Cerebellar cortex (tissue), 1 donor: Measurements from ENCODE around the gene SNX19.

Experiments
- DNase-seq: peaks from one replicate; pipeline ENCODE4 v3.0.0-alpha.2; 2015; ENCODE audit warnings: low spot score

Gene SNX19

GRCh38 chr11:130842001-130842400, 74.3 kb downstream of the SNX19 start:
- no peak for DNase-seq

DNA sequence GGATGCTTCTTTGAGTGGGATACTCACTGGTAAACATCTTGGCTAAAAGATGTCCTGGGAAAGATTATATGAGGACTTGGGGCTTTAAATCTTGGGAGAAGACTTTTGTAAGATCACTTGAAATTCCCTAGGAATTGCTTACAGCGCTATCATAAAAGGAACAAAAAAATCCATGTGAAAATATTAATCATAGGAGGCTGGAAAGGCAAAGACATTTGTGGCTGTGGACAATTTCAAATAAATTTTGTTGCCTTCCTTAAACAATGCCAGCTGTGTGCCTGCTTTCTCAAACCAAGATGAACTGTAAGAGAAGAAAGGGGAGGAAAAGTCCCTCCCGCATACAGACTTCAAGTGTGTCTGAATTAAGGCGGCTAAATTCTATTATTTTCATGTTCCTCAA, 75.6 kb downstream of the SNX19 start:
- DNase-seq: no peak

DNA sequence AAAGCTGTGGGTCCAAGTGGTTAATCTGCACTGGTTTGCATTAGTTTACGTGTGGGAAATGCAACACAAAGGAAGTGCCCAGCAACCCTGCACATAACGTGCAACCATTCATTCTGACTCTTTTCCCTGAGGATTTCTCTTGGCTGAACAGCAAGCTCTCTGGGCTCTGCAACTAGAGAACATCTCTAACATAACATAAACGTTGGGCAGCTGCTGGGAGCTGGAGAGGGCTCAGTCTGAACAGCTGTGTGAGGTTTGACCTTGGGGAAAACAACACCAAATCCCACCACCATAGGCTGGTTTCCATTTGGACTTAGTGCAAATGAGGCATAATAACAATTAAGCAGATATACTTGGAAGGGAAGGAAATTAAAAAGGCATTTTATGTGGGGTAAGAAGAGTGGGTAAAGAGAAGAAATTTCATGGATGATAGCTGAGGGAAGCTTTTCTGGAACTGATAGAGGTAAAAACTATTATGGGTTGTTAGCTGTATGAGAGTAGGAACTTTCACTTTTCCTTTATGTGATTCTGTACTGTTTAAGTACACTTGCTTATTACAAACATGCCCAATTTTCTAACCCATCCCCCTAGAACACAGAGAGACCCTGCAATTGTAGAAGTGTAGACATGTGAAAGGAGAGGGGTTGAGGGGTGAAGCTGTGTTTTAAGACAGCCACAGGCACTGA, 76.2 kb downstream of the SNX19 start:
- no peak for DNase-seq

DNA sequence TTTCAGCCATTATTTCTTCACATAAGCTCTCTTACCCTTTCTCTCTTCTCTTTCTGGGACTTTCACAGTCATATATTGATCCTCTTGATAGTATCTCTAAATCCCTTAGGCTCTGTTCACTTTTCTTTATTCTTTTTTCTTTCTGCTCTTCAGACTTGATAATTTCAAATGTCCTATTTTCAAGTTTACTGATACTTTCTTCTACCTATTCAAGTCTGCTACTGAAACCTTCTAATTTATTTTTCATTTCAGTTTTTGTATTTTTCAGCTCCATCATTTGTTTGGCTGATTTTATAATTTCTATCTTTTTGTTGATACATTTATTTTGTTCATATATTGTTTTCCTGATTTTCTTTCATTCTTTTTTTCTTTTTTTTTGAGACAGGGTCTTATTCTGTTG, 79.1 kb downstream of the SNX19 start:
- no peak for DNase-seq

GRCh38 chr11:130834886-130835285, 81.4 kb downstream of the SNX19 start:
- DNase-seq: no peak

GRCh38 chr11:130832566-130833425, 83.5 kb downstream of the SNX19 start:
- DNase-seq: no peak

DNA sequence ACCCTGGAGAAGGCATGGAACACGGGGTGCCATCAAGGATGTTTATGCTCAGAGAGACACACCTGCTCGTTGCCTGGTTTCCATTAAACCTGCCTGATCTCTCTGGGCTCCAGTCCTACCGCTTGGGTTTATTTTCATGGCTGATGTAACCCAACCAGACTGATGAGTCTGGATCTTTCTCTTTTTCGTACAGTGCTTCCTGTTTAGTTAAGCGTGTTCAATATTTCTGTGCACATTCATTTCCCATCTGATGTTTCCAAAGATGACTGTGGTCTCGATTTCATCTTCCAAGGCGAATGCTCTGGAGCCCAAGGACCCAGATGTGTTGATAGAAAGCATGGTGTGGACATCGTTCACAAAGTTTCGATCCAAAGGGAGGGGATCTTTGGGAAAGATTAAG, 84.3 kb downstream of the SNX19 start:
- no peak for DNase-seq

- no peak for DNase-seq
Measured at GRCh38 chr11:130831506-130831905, 84.8 kb downstream of the SNX19 start.

- peak; percentile 1 for DNase-seq
Measured at GRCh38 chr11:130830566-130830965, 85.7 kb downstream of the SNX19 start.

DNA sequence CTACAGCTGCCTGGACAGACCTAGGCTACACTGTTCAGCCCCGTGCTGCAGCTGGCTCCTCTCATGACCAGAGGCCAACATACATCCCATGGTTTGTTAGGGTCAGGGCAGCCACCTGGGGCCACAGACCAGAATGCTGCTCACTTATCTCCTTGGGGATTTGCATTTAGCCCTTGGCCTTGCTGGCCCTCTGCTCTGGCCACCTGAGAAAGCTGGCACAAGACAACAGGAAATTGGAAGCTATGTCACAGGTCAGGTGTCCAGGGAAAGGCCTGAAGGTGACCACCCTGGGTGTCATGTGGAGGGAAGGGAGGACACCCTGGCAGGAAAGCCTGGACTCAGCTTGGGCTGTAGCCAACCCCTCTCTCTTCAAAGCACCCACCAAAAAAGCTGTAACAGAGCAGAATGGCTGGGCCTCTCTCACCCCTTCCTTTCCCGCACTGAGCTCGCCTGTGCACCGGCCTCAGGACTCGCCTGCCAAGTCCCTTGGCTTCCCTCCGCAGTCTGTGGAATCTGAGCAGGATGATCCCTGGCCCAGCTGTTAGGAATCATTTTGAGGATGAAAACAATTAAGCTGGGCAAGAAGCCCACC, 86.3 kb downstream of the SNX19 start:
- peak; percentile 7 for DNase-seq

DNA sequence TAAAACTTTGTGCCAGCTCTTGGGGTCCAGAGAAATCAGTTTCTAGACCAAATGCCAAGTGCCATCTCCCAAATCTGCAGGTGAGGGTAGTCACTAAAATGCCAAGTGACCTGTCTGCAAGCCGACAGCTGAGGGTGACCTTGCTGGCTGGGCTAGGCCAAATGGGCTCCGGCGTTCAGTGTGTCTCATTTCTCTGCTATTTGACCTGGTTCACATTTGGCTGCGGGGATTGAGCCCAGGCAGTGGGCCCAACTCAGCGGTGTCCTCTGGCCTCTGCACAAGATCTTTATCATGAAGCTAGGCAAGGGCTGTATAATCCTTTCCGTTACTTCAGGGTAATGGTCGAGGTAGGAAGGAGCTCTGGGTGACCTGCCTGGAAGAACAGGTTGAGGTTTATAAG, 87.5 kb downstream of the SNX19 start:
- peak; percentile 0 for DNase-seq

DNA sequence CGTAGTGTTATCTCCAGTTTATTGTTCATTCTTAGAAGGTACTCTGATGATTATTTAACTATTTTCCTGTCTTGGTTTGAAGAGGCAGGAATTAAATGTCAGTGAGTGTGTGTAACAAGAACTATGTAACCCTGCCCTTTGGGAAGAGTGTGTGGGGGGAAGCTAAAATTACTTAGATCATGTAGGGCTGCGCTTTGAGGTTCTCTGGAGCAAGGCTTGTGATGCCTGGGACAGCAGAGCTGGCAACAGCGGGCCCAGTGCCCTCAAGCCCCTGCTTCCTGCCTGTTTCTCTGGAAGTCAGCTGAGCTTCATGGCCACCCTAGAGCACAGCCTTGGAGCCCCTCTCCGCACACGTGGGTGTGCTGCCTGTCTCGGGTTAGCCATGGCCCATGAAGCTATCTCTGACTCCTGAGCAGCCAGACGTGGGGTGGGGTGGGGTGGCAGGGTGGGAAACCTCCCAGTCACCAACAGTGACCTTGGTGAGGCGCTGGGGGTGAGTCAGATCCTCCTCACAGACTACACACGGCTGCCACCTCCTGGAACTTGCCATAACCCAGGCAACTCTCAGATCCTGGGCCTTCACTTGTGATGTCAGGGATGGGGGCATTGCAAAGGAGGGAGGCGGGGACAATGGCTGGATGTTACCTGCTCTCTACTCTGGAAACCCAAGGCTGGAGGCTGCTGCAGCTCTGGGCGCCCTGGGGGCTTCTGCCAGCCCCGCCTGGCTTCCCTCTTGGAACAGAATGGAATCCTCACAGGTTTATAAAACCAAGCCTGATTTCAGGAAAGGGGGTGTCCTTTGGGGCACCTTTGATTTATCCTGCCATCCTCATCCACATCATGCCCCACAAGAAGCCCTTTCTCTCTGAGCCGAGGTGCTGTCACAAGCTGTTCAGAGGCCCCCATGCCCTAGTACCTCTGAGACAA, 88.6 kb downstream of the SNX19 start:
- DNase-seq: no peak

DNA sequence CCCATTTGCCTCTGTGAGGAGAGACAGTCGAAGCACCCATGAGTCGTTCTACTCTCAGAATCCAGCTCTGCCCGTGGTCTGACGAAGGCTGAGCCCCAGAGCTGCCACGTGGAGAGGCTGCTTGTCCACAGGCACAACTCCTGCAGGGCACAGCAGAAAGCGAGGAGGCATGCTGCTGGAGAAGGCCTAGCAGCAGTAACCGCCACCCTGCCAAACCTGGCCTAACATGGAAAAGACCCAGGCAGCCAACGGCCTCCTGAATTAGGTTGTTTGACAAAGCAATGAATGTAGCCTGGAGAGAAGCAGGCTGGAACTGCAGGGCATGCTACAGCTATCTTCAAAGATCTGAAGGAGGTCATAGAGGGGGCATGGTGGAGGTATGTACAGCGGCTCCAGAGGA, 89.7 kb downstream of the SNX19 start:
- DNase-seq: peak; percentile 5

DNA sequence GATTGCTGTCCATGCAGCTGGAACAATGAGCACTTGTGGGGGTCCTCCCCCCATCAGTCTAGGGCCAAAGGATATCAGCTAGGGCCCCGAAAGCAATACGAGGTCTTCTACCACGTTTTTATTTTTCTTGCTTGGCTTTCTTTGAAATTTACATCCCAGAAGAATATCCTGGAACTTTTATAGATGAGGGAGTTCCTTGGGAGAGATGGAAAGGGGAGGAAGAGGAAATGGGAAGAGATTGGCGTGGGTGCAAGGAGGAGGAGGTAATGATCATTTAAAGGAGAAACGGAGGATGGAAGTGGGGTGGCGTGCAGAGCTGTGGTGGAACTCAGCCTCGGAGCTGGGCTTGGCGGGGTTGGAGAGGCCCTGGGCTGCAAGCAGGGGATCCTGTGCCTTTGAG, 90.3 kb downstream of the SNX19 start:
- no peak for DNase-seq

- DNase-seq: no peak
Measured at GRCh38 chr11:130825561-130825960, 90.7 kb downstream of the SNX19 start.
